ENCODE data around the gene JMJD8. TPM values are rescaled to one million over a fixed set of nuclear protein-coding genes. Genes with fewer than 3 reads are reported as not detected.

The JMJD8 gene
- total RNA-seq (28.3 TPM), polyA plus RNA-seq (91.4 TPM)

GRCh38 chr16:684071-684794 is at the start of gene JMJD8:
Gene JMJD8, minus strand, starts transcription at chr16:684334. Its CDS starts 15 bp downstream, at chr16:684319.
- Histone ChIP-seq H3K4me1 (ENCODE audit: insufficient read depth) (peaks cover 2% of the 10 kb centered on the region), H3K36me3 (ENCODE audit: insufficient read depth) (peaks cover 4% of the 10 kb centered on the region), H3K27ac (ENCODE audit: low read depth) (no peak within 1 kb of the TSS), H3K4me3 (ENCODE audit: low read depth, low read length) (peak within 1 kb of the TSS; percentile 71)
- WGBS: 2% methylated on average over 91 of the region's 91 CpGs
- DNase-seq (ENCODE audit: extremely low spot score): peak; percentile 87

GRCh38 chr16:733382-734207 is 49.5 kb upstream of the JMJD8 start:
- DNase-seq (ENCODE audit: extremely low spot score): no peak
- H3K4me3 ChIP-seq (ENCODE audit: low read depth, low read length): no peak overlapping the region
- no peaks in the 10 kb centered on the region for H3K36me3 ChIP-seq (ENCODE audit: insufficient read depth)
- WGBS: 82% methylated on average over 34 of the region's 34 CpGs
- H3K27ac ChIP-seq (ENCODE audit: low read depth): no peak overlapping the region
- no peaks in the 10 kb centered on the region for H3K4me1 ChIP-seq (ENCODE audit: insufficient read depth)

- Histone ChIP-seq H3K4me3 (ENCODE audit: low read depth, low read length) (no peak overlapping the region), H3K27ac (ENCODE audit: low read depth) (no peak overlapping the region), H3K36me3 (ENCODE audit: insufficient read depth) (no peaks in the 10 kb centered on the region), H3K4me1 (ENCODE audit: insufficient read depth) (no peaks in the 10 kb centered on the region)
- 86% methylated on average over 13 of the region's 13 CpGs for WGBS
- DNase-seq (ENCODE audit: extremely low spot score): no peak
Observed at GRCh38 chr16:732936-733335, 48.8 kb upstream of the JMJD8 start.

GRCh38 chr16:732332-732731 is 48.2 kb upstream of the JMJD8 start:
- no peak for DNase-seq (ENCODE audit: extremely low spot score)
- Histone ChIP-seq H3K36me3 (ENCODE audit: insufficient read depth) (no peaks in the 10 kb centered on the region), H3K4me3 (ENCODE audit: low read depth, low read length) (no peak overlapping the region), H3K4me1 (ENCODE audit: insufficient read depth) (no peaks in the 10 kb centered on the region), H3K27ac (ENCODE audit: low read depth) (no peak overlapping the region)
- 94% methylated on average over 12 of the region's 12 CpGs for WGBS

GRCh38 chr16:730666-731509 is 46.8 kb upstream of the JMJD8 start:
- H3K36me3 ChIP-seq (ENCODE audit: insufficient read depth): no peaks in the 10 kb centered on the region
- WGBS: 88% methylated on average over 22 of the region's 22 CpGs
- no peak for DNase-seq (ENCODE audit: extremely low spot score)

GRCh38 chr16:729768-730665 is 45.9 kb upstream of the JMJD8 start:
- no peak for DNase-seq (ENCODE audit: extremely low spot score)
- WGBS: 86% methylated on average over 37 of the region's 37 CpGs
- Histone ChIP-seq H3K36me3 (ENCODE audit: insufficient read depth) (no peaks in the 10 kb centered on the region), H3K4me3 (ENCODE audit: low read depth, low read length) (no peak overlapping the region), H3K27ac (ENCODE audit: low read depth) (no peak overlapping the region), H3K4me1 (ENCODE audit: insufficient read depth) (no peaks in the 10 kb centered on the region)

More at GRCh38 chr16:730666-731509, 46.8 kb upstream of the JMJD8 start:
- Histone ChIP-seq H3K4me1 (ENCODE audit: insufficient read depth) (no peaks in the 10 kb centered on the region), H3K4me3 (ENCODE audit: low read depth, low read length) (no peak overlapping the region), H3K27ac (ENCODE audit: low read depth) (no peak overlapping the region)

GRCh38 chr16:728890-729744 is 45.0 kb upstream of the JMJD8 start:
- no peak for DNase-seq (ENCODE audit: extremely low spot score)
- no peak overlapping the region for H3K4me3 ChIP-seq (ENCODE audit: low read depth, low read length)
- no peaks in the 10 kb centered on the region for H3K4me1 ChIP-seq (ENCODE audit: insufficient read depth)
- H3K27ac ChIP-seq (ENCODE audit: low read depth): no peak overlapping the region
- no peaks in the 10 kb centered on the region for H3K36me3 ChIP-seq (ENCODE audit: insufficient read depth)
- 59% methylated on average over 55 of the region's 55 CpGs for WGBS

- peak overlapping the region; percentile 45 for H3K4me3 ChIP-seq (ENCODE audit: low read depth, low read length)
- H3K36me3 ChIP-seq (ENCODE audit: insufficient read depth): no peaks in the 10 kb centered on the region
- no peaks in the 10 kb centered on the region for H3K4me1 ChIP-seq (ENCODE audit: insufficient read depth)
- H3K27ac ChIP-seq (ENCODE audit: low read depth): no peak overlapping the region
- DNase-seq (ENCODE audit: extremely low spot score): no peak
- WGBS: 1% methylated on average over 80 of the region's 80 CpGs
Observed at GRCh38 chr16:728131-728889, 44.2 kb upstream of the JMJD8 start.

- no peaks in the 10 kb centered on the region for H3K4me1 ChIP-seq (ENCODE audit: insufficient read depth)
- no peaks in the 10 kb centered on the region for H3K36me3 ChIP-seq (ENCODE audit: insufficient read depth)
- DNase-seq (ENCODE audit: extremely low spot score): no peak
- H3K4me3 ChIP-seq (ENCODE audit: low read depth, low read length): peak overlapping the region; percentile 45
- peak overlapping the region; percentile 12 for H3K27ac ChIP-seq (ENCODE audit: low read depth)
- WGBS: under 1% methylated on average over 61 of the region's 61 CpGs
Observed at GRCh38 chr16:727291-727977, 43.3 kb upstream of the JMJD8 start.

GRCh38 chr16:726438-727290 is 42.5 kb upstream of the JMJD8 start, which contains the start of the genes CCDC78 and HAGHL:
Gene CCDC78, minus strand, starts transcription at chr16:726443. Its CDS starts 76 bp downstream, at chr16:726367.
Gene HAGHL, plus strand, starts transcription at chr16:727106. Its CDS starts 404 bp downstream, at chr16:727510.
- no peak for DNase-seq (ENCODE audit: extremely low spot score)
- H3K4me3 ChIP-seq (ENCODE audit: low read depth, low read length): peak within 1 kb of the TSS; percentile 45
- H3K36me3 ChIP-seq (ENCODE audit: insufficient read depth): no peaks in the 10 kb centered on the region
- WGBS: 1% methylated on average over 88 of the region's 88 CpGs
- no peaks in the 10 kb centered on the region for H3K4me1 ChIP-seq (ENCODE audit: insufficient read depth)
- H3K27ac ChIP-seq (ENCODE audit: low read depth): peak within 1 kb of the TSS; percentile 12
